ENCODE results near the gene RAB3A.
A peak's percentile ranks its signal among the peaks of the same experiment; 100 is the strongest.

RAB3A gene

DNA sequence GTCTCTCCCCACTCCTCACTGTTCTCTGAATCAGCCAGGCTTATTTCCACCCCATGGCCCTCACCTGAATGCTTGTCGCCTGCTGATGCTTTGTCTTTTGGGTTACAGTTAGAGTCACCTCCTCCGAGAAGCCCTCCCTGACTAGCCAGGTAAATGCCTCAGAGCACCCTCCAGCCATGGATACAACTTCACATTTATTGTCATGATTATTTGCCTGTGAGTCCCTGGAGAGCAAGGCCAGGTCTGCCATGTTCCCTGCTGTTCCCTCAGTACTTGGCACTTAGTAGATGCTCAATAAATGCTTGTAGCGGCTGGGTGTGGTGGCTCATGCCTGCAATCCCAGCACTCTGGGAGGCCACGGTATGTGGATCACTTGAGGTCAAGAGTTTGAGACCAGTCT, 26.1 kb upstream of the RAB3A start:
- no peak overlapping the region for H3K4me3 ChIP-seq
- no peak overlapping the region for H3K27ac ChIP-seq
- DNase-seq (ENCODE audit: low spot score): no peak
- TF ChIP-seq, protein P1, sequence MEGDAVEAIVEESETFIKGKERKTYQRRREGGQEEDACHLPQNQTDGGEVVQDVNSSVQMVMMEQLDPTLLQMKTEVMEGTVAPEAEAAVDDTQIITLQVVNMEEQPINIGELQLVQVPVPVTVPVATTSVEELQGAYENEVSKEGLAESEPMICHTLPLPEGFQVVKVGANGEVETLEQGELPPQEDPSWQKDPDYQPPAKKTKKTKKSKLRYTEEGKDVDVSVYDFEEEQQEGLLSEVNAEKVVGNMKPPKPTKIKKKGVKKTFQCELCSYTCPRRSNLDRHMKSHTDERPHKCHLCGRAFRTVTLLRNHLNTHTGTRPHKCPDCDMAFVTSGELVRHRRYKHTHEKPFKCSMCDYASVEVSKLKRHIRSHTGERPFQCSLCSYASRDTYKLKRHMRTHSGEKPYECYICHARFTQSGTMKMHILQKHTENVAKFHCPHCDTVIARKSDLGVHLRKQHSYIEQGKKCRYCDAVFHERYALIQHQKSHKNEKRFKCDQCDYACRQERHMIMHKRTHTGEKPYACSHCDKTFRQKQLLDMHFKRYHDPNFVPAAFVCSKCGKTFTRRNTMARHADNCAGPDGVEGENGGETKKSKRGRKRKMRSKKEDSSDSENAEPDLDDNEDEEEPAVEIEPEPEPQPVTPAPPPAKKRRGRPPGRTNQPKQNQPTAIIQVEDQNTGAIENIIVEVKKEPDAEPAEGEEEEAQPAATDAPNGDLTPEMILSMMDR (IDR thresholded peaks at IDR 0.05): no peak

DNA sequence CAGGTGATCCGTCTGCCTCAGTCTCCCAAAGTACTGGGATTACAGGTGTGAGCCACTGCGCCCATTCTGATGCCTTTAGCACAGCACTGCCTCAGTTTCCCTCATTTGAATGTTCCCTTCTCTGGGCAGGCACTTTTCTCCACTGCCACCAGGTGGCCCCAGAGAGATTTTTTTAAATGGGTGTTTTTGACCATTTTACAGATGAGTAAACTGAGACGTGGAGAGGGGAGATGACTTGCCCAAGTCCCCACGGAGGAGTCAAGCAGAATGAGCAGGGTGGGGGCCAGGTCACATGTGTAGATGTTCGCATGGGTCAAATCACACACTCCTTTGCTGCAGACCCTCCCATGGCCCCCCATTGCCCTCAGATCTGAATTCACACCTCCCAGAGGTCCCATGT, 25.6 kb upstream of the RAB3A start:
- TF ChIP-seq, protein P1 (IDR thresholded peaks at IDR 0.05): peak; percentile 29
- H3K27ac ChIP-seq: no peak overlapping the region
- no peak for DNase-seq (ENCODE audit: low spot score)
- no peak overlapping the region for H3K4me3 ChIP-seq

DNA sequence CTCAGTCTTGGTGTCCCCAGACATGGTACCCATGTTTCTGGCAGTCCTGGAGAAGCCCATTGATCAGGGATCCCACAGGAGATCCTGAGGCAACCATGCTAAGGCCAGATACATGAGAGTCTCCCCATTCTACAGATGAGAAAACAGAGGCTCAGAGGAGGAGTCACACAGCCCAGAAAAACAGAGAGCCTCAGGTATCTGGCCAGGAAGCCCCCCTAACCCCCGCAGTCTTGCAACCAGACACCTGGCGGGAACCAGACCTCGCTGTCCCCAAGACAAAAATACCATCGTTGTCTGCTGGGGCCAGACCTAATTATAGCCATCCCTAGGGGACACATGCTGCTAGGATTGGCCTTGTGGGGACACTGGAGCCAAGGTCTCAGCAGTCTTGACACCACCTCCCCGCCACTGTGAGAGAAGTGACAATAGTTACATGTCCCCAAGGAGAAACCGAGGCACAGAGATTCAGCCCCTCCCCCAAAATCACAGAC, 24.0 kb upstream of the RAB3A start:
- Histone ChIP-seq H3K27ac (peak overlapping the region; percentile 6 to 15), H3K4me3 (no peak overlapping the region)
- no peak for DNase-seq (ENCODE audit: low spot score)
- TF ChIP-seq, protein P1 (IDR thresholded peaks at IDR 0.05): no peak

DNA sequence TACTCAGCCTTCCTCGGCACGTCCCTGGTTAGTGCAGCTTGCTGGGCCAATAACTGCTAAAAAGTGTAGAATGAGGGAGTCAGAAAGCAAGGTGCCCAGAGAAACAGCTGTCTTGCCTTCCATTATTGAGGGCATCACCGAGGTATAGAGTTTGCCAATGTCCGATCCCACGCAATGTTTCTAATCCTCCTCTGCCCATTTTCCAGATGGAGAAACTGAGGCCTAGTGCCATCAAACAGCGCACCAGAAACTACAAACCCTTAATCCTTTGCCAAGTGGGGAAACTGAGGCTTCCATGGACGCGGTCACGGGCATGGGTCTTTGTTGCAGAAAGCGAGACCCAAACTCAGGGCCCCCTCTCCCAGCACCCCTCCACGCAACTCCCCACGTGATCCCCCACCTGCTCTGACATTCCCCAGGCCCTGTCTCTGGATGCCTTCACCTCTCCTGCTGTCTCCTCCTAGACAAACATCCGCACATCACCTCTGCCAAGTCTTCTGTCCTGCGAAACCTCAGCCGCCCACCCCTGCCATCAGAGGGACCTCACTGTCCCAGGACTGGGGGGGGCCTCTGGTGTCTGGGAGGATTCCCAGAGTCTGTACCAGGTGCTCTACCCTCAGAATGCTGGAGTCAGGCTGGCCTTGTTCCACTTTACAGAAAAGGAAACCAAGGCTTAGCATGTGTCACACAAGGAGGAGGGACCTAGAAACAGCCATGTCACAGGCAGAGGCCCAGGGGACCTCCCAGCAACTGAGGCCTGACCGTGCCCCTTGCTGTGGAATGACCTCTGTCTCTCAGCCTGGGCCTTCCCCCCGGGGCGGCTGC, 23.3 kb upstream of the RAB3A start:
- TF ChIP-seq, protein P1 (IDR thresholded peaks at IDR 0.05): no peak
- Histone ChIP-seq H3K27ac (peak overlapping the region; percentile 6 to 15), H3K4me3 (no peak overlapping the region)
- DNase-seq (ENCODE audit: low spot score): no peak

DNA sequence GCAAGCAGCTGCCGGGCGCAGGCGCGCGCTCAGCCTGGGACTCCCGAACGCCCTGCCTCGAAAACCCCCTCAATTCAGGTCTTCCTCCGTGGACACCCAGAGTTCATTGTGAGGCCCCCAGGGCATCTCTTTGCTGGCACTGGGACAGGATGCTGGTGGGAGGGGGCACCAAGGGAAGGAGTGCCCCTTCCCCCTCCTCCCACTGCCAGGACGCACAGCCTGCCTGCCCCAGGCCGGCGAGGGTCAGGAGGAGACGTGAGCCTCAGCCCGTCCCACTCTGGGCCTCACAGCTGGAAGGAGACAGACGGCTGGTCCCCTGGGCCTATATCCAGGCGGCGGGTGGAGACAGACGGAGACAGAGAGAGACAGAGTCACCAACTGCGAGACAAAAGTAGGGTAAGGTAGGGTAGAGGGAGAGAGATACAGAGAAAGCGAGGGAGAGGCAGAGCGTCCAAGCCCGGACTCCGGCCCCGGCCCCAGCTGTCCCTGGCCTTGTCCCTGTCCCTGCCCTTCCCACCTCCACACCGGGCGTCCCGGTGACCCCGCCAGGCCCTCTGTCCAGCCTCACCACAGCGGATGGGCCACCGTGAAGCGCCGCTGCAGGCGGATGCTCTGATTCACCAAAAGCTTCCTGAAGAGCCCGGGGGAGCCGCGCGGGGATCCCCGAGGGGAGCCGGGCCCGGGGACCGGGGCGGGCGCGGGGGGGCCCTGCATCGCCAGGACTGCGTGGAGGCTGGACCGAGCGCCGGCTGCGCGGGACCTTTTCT, 22.0 kb upstream of the RAB3A start, which contains the start of gene PDE4C:
TSS of gene PDE4C (minus strand) at position 737 of the 767 bp plus-strand sequence. CDS start at position 714, 23 bp downstream.
- DNase-seq (ENCODE audit: low spot score): no peak
- H3K27ac ChIP-seq: peak within 1 kb of the TSS; percentile 54 to 83
- H3K4me3 ChIP-seq: peak within 1 kb of the TSS; percentile 70
- TF ChIP-seq, protein P1 (IDR thresholded peaks at IDR 0.05): no peak

DNA sequence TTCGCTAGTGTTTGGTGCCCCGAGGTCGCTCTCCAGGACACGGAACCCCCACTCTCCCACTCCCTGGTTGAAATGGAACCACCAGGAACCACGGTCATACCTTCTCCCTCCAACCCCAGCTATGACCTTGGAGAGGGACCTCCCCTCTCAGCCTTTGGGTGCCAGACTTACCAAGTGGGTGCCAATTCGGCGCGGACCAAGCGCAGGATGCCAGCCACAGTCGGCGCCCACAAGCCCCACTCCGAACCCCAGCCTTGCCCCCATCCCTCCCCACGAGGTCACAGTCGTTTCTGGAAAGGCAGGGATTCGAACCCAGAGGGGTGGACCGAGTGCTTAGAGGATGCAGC, 21.5 kb upstream of the RAB3A start:
- Histone ChIP-seq H3K4me3 (peak overlapping the region; percentile 70), H3K27ac (peak overlapping the region; percentile 54 to 83)
- TF ChIP-seq, protein P1 (IDR thresholded peaks at IDR 0.05): no peak
- DNase-seq (ENCODE audit: low spot score): no peak

Data from coronary artery (tissue), 2 donors.